HG03558 (cell line): Measurements from ENCODE around the gene MAGEB17.
"Not testable (repeated sequence)": the region's sequence is repeated elsewhere in the genome, so short reads cannot be mapped to it uniquely, and the experiment has no call there.

Source experiments
- ATAC-seq: cut with Tn5 transposase; IDR thresholded peaks from one replicate; pipeline ENCODE4 v1.9.1; 2021; ENCODE audit warnings: moderate number of reproducible peaks; ENCODE audit not compliant: unreplicated experiment; ENCODE audit errors: extremely low read depth

MAGEB17 gene

DNA sequence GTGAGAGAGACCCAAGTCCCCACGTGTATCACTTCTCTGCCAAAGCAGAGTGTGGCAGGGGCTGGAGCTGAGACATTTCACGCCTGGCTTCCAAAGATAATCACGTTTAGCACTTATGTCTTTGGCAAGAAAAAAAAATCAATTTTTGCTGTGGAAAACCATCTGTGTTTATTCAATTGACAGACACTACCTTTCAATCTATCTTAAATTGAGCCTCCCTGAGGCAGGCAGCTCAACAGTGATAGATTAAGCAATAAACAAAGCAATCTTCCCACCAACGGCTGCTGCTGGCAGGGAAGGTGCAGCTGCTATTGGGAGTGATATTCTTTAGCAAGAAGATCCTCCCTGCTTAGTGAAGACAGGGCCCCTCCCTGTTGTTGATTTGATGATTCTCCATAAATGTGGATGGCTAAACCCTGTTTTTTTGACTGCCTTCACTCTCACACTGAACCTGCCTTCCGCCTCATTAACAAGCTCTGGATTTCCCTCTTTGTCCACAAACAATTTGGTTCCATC lies 11.6 kb upstream of the MAGEB17 start:
- no peak for ATAC-seq

DNA sequence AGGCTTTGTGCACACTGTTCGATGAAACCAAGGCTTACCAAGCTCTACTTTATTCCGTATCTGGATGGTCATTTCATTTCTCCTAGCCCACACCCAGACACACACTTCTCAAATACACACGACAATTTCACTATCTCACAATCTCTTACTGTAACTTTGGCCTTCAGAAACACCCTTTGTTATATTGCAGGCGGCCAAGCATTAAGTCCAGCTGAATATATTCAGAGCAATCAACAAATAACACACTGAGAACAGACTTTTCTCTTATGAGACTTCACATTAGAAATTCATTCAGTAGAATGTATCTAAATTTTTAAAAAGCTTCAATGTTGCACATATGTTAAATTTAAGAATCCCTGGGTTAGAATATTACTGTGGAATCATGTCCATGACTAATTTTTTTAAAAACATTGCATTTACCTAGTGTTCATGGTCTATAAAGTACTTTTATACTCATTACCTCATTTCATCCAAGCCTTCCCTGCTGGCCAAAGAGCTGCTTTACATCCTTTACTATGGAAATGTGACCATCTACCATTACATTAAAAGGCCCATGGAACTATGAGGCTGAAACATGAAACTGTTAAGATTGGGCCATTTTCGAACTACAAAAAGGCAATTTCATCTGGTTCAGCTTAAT lies 10.5 kb upstream of the MAGEB17 start:
- no peak for ATAC-seq

DNA sequence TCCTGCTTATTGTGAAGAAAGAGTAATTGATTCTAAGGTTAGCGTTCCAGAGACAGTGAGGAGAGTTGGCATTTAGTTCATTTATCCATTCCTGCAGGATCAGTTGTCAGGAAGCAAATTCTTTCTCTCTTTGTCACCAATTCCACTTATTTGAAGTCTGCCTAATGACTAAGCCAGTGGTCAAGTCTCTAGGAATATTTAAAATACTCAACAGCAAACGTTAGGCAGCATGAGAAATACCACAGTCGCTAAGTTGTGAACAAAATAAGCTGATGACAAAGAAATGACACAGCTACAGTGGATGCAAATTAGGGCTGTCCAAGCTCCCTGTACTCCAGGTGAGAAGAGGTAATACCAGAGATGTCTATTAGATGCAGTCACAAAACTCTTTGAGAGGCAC lies 6.6 kb upstream of the MAGEB17 start:
- no peak for ATAC-seq

DNA sequence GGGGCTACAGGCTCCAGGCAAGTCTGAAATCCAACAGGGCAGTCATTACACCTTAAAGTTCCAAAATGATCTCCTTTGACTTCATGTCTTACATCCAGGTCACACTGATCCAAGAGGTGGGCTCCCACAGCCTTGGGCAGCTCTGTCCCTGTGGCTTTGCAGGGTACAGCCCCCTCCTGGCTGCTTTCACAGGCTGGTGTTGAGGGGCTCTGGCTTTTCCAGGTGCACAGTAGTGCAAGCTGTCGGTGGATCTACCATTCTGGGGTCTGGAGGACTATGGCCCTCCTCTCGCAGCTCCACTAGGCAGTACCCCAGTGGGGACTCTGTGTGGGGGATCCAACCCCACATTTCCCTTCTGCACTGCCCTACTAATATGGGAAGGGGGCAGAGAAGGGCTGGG lies 6.1 kb upstream of the MAGEB17 start:
- ATAC-seq, result not testable (repeated sequence)

DNA sequence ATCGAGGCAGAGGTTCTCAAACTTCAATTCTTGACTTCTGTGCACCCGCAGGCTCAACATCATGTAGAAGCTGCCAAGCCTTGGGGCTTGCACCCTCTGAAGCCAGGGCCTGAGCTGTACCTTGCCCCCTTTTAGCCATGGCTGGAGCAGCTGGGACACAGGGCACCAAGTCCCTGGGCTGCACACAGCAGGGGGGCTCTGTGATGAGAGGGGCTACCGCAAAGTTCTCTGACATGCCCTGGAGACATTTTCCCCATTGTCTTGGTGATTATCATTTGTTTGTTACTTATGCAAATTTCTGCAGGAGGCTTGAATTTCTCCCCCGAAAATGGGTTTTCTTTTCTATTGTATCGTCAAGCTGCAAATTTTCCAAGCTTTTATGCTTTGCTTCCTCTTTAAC lies 4.9 kb upstream of the MAGEB17 start:
- no peak for ATAC-seq

DNA sequence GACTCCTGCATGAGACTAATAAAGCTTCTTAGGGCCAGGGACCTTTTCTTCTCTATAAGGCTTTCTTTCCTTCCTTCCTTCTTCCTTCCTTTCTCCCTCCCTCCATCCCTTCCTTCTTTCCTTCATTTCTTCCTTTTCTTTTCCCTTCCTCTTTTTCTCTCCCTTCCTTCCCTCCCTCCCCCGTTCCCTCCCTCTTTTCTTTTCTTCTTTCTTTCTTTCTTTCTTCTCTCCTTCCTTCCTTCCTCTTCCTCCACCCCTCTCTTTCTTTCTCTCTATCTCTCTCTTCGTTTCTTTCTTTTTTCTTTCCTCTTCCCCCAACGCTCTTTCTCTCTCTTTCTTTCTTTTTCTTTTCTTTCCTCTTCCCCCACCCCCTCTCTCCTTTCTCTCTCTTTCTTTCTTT lies 2.5 kb upstream of the MAGEB17 start:
- no peak for ATAC-seq

DNA sequence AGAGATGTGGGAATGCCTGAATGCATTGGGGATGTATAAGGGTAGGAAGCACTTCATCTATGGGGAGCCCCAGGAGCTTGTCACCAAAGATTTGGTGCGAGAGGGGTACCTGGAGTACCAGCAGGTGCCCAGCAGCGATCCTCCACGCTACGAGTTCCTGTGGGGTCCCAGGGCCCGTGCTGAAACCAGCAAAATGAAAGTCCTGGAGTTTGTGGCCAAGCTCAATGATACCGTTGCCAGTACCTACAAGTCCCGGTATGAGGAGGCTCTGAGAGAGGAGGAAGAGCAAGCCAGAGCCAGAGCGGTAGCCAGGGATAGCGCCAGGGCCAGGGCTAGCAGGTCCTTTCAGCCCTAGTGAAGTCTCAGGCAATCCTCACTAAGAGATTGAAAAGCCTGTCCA lies 3.8 kb downstream of the MAGEB17 start:
- no peak for ATAC-seq

DNA sequence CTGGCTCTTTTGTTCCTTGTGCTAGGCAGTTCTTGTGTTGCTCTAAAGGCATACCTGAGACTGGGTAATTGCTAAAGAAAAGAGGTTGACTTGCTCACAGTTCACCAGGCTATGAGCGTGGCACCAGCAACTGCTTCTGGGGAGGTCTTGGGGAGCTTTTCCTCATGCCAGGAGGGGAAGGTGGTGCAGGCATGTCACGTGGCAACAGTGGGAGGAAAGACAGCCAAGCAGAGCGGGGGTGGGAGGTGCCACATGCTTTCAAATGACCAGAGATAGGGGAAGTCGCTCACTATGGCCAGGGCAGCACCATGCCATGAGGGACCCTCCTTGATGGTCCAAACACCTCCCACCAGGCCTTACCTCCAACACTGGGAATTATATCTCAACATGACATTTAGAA lies 4.7 kb downstream of the MAGEB17 start:
- no peak for ATAC-seq

DNA sequence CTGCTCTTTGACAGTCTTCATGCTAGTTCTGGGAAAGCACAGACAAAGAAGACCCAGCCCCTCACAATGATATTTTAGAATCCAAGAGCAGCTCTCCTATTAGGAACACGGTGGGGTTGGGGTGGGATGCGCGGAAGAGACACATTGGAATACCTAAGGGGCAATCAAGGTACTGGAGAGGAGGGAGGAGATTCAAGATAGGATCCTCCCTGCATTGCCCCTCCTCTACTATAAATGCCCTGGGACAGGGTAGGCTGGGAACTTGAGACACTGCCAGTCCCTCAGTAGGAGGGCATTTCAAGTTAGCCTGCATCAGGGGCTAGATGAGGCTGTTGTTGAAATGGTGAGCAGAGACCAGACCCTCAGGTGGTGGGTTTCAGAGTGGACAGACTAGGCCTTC lies 5.1 kb downstream of the MAGEB17 start:
- ATAC-seq, result no peak

DNA sequence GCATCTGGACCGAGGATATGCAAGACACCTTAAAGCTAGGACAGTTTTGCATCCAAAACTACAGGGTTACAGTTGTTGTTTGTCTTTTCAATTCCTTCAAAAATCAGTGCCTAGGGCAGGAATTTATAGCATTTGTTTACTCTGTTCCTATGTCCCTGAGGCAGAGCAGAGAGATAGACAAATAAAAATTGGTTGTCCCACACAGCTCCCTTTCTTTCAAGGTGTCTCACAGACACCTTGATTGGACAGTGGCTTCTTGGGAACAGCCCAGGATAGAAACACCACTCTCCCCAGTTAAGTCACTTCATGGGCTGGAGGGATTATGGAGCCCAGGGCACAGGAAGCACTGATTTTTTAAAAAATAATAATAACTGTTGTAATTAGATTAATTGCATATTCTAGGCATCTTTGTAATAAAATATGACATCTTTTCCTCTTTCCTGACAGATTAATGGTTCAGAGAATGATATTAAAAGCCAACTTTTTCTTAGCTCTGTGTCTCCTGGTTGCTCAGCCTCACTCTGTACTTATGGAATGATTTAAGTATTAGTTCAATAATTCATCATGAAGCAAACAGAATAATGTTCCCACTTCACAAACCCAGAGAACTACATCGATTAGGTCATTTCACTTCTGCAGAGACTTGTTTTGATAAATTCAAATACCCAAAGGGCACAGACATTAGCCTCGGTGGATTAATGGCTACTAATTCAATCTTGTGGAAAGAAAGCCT lies 8.2 kb downstream of the MAGEB17 start:
- ATAC-seq, result no peak

DNA sequence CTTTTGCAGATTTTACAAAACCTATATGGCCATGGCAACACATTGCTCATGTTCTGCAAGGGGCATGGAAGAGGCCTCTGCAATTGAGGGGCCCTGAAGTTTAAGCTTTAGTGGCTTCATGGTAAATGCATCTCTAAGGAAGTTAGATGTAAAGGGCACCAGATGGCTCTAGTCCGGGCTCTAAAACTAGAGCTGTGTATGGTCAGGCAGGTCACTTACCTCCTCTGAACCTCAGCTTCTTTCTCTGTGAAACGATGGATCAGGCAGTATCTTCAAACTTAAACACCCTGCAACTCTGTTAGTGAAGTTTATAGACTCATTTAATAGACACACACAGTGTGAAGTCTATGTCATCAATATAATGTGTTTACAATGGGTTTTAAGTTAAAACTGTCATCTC lies 10.0 kb downstream of the MAGEB17 start:
- no peak for ATAC-seq

DNA sequence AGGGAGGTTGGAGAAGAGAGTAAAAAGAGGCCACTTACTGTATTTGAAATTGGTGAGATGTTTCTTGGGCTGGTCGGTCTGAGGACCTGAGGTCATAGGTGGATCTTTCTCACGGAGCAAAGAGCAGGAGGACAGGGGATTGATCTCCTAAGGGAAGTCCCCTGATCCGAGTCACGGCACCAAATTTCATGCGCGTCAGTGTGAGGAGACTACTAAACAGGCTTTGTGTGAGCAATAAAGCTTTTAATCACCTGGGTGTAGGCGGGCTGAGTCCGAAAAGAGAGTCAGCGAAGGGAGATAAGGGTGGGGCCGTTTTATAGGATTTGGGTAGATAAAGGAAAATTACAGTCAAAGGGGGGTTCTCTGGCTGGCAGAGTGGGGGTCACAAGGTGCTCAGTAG lies 16.6 kb downstream of the MAGEB17 start:
- ATAC-seq, result not testable (repeated sequence)

DNA sequence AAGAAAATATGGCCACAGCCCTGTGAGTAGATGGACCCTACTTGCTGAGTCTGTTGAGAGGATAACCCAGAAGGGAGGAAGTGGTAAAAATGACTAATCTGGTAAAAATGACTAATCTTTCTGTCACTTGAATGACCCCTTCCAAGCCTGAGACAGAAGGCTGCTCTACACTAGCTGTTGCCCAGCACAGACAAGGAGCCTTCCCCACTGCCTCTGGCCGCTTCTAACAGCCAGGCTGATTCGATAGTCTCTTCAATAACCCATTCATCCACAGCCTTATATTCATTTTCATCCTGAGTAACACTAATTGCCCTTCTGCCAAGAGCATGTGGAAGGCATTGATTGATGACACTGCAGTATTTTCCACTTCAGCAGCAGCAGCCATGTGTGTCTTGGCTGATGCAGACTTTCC lies 18.4 kb downstream of the MAGEB17 start:
- peak; percentile 98 for ATAC-seq

DNA sequence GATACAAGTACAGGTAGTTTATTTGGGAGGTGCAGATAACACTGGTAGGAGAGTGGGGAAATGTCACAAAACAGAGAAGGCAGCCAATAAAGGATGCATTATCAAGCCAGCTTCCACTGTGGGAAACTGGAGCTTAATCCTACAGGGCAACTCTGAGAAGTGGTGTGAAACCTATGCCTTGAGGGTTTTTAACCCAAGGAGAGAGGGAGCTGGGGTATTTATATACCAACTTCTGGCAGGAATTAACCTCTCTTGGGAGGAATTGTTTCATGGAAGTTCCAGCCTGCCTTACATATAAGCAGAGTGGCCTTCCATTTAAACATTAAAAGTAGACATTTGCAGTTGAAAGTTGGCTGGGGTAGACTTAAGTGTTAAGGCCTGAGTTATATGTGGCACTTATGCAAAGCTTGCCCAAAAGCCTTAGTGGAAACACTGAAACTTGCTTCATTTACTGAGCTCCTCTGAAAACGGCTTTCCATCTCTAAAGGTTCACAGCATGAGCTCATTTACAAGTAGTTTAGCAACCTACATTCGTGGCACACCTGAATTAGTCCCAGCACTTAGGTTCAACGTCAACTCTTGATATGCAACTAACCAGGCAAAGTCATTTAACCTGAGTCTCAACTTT lies 19.2 kb downstream of the MAGEB17 start:
- no peak for ATAC-seq

DNA sequence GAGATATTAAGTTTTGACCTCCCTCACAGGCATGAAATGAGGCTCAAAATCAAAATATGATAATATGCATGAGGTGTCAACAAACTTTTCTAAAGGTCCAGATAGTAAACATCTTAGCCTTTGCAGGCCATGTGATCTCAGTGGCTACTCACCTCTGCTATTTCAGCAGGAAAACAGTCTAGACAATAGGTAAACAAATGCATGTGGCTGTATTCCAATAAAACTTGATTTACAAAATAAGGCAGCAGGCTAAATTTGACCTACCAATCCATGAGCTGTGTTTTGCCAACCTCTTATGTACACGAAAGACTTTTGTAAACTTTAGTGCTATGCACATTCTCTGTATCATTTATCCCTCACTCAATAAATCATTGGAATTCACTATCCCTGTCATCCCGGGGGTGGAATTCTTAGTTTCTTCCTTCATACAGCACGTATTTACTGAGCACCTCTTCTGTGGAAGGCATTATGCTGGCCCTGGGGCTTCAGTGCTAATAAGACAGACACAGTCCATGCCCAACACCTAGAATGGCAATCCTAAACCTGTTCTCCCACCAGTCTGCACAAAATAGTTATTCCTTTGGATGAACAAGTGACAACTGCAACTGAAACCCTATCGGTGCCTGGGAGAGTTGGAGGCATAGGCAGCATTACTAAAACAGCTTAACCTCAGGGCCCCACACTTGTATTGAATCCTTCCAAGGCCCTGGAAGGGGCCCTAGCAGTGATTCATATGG lies 19.9 kb downstream of the MAGEB17 start:
- ATAC-seq, result no peak

DNA sequence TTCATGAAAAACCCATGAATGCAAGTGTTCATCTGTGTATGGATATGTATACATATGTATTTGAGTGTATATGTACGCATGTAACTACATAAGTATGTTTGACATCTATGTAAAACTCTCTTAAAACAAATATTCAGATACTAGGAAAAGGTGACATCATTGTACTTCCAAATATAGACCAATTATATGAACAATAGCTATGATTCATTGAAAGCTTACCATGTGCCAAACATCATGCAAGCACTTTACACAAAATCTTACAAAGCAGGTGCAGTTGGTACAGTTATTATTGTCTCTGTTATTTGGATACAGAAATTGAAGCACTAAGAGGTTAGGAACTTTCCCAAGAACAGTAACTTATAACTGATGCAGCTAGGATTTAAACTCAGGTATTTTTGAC lies 21.4 kb downstream of the MAGEB17 start:
- ATAC-seq, result no peak

DNA sequence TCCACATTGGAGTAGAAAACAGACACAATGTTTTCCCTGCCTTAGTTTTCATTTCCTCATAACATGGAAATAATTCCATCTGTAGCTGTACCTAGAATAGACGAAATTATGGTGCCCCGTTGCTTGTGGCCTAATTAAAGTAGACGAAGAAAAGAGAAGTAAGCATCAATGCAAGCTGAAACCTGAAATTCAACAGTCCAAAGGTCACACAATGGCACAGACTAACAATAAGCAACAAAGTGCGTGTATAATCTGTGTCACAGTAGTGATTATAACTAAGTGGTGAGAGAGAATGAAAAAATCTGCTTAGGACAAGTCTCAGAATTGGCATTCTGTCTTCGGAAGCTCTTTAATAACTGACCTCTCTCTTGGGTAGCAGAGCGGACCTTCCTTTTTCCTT lies 24.3 kb downstream of the MAGEB17 start:
- no peak for ATAC-seq

DNA sequence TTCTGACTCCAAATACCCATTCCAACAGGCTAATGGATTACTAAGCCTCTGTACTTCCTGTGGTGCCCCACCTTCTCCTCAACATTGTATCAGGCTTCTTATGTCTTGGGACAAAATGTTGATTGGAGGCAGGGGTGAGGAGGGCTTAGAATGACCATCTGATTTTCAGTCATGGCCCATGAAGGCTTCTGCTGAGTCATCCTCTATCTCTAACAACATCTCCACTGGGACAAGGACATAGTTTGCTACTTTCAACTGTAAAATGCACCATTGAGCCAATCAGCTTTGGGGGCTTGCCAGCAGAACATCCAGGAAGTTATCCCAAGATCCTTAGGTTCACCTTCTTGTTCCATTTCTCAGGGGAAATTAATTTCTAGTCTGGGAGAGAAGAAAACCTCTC lies 29.5 kb downstream of the MAGEB17 start:
- no peak for ATAC-seq

DNA sequence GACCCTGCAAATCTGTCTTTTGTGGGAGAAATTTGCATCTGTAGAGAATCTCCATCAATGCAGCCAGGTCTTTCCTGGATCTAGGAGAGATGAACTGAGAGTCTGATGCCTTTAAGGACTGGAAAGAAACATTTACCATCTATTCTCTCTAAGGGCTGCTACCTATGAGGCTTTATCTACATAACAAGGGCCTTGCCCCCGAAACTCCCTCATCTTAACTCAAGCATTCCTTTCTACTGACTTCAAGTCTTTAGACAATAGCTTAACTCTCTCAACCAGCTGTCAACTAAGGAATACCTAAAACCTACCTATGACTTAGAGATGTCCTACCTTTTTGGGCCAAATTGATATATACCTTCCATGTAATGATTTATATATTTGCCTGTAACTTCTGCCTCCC lies 32.1 kb downstream of the MAGEB17 start:
- no peak for ATAC-seq

DNA sequence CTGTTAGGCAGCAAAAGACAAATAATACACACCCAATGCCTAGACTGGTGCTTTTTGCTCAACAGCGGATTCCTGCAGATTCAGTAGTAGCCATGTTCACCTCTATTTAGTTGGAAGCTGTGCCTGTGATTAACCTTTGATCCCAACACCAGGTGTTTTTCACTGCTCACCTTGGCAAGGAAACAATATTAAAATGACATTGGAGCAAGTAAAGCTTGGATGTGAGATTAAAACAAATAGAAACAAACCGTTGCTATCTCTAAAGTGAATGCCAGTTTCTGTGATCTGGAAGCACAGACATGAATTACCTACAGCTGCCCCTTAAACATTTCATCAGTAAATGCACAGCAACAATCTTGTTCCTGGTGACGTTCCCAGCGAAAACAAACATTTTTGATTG lies 35.7 kb downstream of the MAGEB17 start:
- ATAC-seq, result no peak

DNA sequence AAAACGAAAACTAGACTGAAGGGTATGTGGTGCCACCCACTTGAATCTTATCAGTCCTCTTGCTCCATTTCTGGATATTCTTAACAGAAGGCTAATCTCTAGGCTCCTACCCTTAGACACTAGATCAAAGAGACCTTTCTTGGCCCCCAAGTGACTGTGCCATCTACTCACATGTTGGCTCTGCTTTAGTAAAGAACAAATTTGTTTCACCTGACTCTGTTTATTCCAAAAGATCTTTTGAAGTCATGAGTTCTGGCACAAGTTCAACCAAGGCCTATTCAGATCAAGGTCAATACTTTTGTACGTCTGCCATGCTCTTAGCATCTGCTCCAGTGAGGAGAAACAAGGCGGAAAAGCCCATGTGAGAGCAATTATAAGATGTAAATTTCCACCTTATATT lies 37.3 kb downstream of the MAGEB17 start:
- no peak for ATAC-seq
